ENCODE results near the gene CXCL12. TPM values are rescaled to one million over a fixed set of nuclear protein-coding genes. Genes with fewer than 3 reads are reported as not detected.

Gene CXCL12
- total and polyA plus RNA-seq, 4 donors, result 23.8 to 66.3 (median 41.8) TPM

DNA sequence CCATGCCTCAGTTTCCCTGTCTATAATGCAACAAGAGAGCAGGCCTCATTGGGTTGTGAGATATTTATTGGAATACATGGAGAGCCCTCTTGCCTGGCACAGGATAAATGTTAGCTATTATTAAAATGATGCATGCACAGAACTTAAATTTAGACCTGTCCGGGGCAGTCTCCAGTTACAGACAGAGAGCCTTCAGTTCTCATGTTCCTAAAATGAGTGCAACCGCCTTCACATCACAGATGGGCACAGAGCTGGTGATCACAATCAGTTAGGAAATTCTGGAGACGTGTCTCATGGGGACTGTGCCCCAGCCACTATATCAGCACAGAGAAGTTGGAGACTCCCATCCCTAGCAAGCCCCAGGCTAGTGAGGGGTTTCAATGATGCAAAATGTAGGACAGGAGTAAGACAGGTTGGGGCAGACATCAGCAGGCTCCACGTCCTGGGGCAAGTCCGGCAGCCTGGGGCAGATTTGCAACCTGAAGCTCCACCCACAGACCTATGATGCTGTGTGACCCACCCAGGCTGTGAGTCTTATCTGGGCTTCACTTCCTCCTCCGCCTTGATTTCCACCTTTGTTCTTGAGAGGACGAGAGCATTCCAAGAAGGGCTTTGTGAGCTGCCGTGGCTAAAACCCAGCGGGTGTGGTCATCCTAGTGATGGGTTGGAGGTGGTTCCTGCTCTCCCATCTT, 49.4 kb downstream of the CXCL12 start:
- Histone ChIP-seq H3K4me1 (ENCODE audit: control insufficient read depth in 4 of 4, insufficient read depth in 4 of 4, low read length in 3 of 4) (no peaks in the 10 kb centered on the region), H3K9me3 (ENCODE audit: control insufficient read depth in 4 of 4, low read length in 3 of 4) (no peaks in the 10 kb centered on the region), H3K27ac (ENCODE audit: low read depth in 1 of 2, low read length in 2 of 2) (no peak overlapping the region), H3K27me3 (ENCODE audit: control insufficient read depth in 4 of 4, insufficient read depth in 4 of 4, low read length in 3 of 4) (no peaks in the 10 kb centered on the region), H3K36me3 (ENCODE audit: control insufficient read depth in 4 of 4, insufficient read depth in 3 of 4, low read depth in 1 of 4, low read length in 3 of 4) (no peaks in the 10 kb centered on the region), H3K4me3 (ENCODE audit: low read depth in 1 of 3, low read length in 3 of 3) (no peak overlapping the region), H3K9ac (ENCODE audit: low read depth in 1 of 2, low read length in 2 of 2) (no peak overlapping the region)
- TF ChIP-seq GABPA (IDR thresholded peaks at IDR 0.05 in 1 of 2, conservative IDR thresholded peaks at IDR 0.05 in 1 of 2) (no peak), JUND (IDR thresholded peaks at IDR 0.05) (no peak), NR2F2 (IDR thresholded peaks at IDR 0.05) (no peak)
- 80% methylated on average over 9 of the region's 9 CpGs for WGBS
- no peak for DNase-seq (ENCODE audit: low spot score)

DNA sequence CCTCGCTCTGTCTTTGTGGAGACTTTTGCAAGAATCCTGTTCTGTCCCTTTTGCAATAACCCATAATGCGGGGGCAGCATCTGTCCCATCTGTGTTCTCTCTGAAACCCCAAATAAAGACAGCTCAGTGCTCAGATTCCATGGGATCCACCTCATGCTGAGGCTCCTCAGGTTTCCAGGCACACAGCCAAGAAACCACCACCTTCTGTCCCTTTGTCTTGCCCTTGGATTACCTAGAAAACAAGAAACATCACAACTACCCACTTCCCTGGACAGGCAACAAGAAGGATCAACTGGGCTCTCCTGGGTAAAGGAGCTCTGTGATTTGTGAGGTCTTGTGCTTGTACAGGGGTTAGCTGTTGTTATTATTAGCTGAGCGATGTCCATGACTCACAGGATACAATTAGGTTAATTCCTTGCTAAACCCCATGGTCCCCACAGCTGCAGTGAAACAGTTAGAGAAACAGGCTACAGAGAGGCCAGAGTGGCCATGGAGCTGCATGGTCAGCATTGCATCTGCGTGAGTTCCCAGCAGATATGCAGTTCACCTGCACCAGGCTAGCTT, 50.2 kb downstream of the CXCL12 start:
- H3K4me3 ChIP-seq (ENCODE audit: low read depth in 1 of 3, low read length in 3 of 3), result no peak overlapping the region
- TF ChIP-seq TAF1 (conservative IDR thresholded peaks at IDR 0.05) (no peak), GABPA (IDR thresholded peaks at IDR 0.05 in 1 of 2, conservative IDR thresholded peaks at IDR 0.05 in 1 of 2) (no peak), FOXA1 (IDR thresholded peaks at IDR 0.05) (no peak), JUND (IDR thresholded peaks at IDR 0.05) (no peak), RAD21 (IDR thresholded peaks at IDR 0.05) (no peak), HNF4G (IDR thresholded peaks at IDR 0.05) (no peak), FOXA2 (IDR thresholded peaks at IDR 0.05) (no peak), RXRA (IDR thresholded peaks at IDR 0.05) (no peak), NR2F2 (IDR thresholded peaks at IDR 0.05) (no peak), SP1 (IDR thresholded peaks at IDR 0.05) (no peak), EGR1 (IDR thresholded peaks at IDR 0.05; ENCODE audit: low read depth in 2 of 2) (no peak), YY1 (IDR thresholded peaks at IDR 0.05) (no peak)
- TF ChIP-seq, protein P1, sequence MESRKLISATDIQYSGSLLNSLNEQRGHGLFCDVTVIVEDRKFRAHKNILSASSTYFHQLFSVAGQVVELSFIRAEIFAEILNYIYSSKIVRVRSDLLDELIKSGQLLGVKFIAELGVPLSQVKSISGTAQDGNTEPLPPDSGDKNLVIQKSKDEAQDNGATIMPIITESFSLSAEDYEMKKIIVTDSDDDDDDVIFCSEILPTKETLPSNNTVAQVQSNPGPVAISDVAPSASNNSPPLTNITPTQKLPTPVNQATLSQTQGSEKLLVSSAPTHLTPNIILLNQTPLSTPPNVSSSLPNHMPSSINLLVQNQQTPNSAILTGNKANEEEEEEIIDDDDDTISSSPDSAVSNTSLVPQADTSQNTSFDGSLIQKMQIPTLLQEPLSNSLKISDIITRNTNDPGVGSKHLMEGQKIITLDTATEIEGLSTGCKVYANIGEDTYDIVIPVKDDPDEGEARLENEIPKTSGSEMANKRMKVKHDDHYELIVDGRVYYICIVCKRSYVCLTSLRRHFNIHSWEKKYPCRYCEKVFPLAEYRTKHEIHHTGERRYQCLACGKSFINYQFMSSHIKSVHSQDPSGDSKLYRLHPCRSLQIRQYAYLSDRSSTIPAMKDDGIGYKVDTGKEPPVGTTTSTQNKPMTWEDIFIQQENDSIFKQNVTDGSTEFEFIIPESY (IDR thresholded peaks at IDR 0.05), result no peak
- TF ChIP-seq, protein P2, sequence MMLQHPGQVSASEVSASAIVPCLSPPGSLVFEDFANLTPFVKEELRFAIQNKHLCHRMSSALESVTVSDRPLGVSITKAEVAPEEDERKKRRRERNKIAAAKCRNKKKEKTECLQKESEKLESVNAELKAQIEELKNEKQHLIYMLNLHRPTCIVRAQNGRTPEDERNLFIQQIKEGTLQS (IDR thresholded peaks at IDR 0.05), result no peak
- TF ChIP-seq, protein P3, sequence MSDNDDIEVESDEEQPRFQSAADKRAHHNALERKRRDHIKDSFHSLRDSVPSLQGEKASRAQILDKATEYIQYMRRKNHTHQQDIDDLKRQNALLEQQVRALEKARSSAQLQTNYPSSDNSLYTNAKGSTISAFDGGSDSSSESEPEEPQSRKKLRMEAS (IDR thresholded peaks at IDR 0.05), result no peak
- TF ChIP-seq, protein P4, sequence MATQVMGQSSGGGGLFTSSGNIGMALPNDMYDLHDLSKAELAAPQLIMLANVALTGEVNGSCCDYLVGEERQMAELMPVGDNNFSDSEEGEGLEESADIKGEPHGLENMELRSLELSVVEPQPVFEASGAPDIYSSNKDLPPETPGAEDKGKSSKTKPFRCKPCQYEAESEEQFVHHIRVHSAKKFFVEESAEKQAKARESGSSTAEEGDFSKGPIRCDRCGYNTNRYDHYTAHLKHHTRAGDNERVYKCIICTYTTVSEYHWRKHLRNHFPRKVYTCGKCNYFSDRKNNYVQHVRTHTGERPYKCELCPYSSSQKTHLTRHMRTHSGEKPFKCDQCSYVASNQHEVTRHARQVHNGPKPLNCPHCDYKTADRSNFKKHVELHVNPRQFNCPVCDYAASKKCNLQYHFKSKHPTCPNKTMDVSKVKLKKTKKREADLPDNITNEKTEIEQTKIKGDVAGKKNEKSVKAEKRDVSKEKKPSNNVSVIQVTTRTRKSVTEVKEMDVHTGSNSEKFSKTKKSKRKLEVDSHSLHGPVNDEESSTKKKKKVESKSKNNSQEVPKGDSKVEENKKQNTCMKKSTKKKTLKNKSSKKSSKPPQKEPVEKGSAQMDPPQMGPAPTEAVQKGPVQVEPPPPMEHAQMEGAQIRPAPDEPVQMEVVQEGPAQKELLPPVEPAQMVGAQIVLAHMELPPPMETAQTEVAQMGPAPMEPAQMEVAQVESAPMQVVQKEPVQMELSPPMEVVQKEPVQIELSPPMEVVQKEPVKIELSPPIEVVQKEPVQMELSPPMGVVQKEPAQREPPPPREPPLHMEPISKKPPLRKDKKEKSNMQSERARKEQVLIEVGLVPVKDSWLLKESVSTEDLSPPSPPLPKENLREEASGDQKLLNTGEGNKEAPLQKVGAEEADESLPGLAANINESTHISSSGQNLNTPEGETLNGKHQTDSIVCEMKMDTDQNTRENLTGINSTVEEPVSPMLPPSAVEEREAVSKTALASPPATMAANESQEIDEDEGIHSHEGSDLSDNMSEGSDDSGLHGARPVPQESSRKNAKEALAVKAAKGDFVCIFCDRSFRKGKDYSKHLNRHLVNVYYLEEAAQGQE (IDR thresholded peaks at IDR 0.05), result no peak
- no peaks in the 10 kb centered on the region for H3K9me3 ChIP-seq (ENCODE audit: control insufficient read depth in 4 of 4, low read length in 3 of 4)
- H3K27ac ChIP-seq (ENCODE audit: low read depth in 1 of 2, low read length in 2 of 2), result no peak overlapping the region
- no peaks in the 10 kb centered on the region for H3K4me1 ChIP-seq (ENCODE audit: control insufficient read depth in 4 of 4, insufficient read depth in 4 of 4, low read length in 3 of 4)
- H3K27me3 ChIP-seq (ENCODE audit: control insufficient read depth in 4 of 4, insufficient read depth in 4 of 4, low read length in 3 of 4), result no peaks in the 10 kb centered on the region
- WGBS, result 91% methylated on average over 4 of the region's 4 CpGs
- no peak for DNase-seq (ENCODE audit: low spot score)
- no peaks in the 10 kb centered on the region for H3K36me3 ChIP-seq (ENCODE audit: control insufficient read depth in 4 of 4, insufficient read depth in 3 of 4, low read depth in 1 of 4, low read length in 3 of 4)
- H3K9ac ChIP-seq (ENCODE audit: low read depth in 1 of 2, low read length in 2 of 2), result no peak overlapping the region
